ENCODE measurements around the gene NR2E3. TPM values are rescaled to one million over a fixed set of nuclear protein-coding genes. Genes with fewer than 3 reads are reported as not detected.

The NR2E3 gene
- total RNA-seq, 1 donor from 2014 or later: not detected

- Histone ChIP-seq H3F3A (ENCODE audit: low read depth) (no peaks in the 10 kb centered on the region), H2AFZ (replicated peaks) (no peak overlapping the region), H3K36me3 (no peaks in the 10 kb centered on the region), H3K27ac (no peak overlapping the region), H3K79me2 (ENCODE audit: low read depth) (no peaks in the 10 kb centered on the region), H3K9me3 (ENCODE audit: low read depth) (no peaks in the 10 kb centered on the region), H3K9ac (no peak overlapping the region), H4K20me1 (ENCODE audit: low read depth) (no peaks in the 10 kb centered on the region), H3K4me1 (peaks cover 4% of the 10 kb centered on the region), H3K4me2 (no peak overlapping the region), H3K4me3 (no peak overlapping the region), H3K27me3 (no peaks in the 10 kb centered on the region)
- TF ChIP-seq EZH2 (IDR thresholded peaks at IDR 0.05) (no peak), EZH2phosphoT487 (IDR thresholded peaks at IDR 0.05) (no peak), CTCF (IDR thresholded peaks at IDR 0.05) (no peak)
- Mint-ChIP-seq H3K9me3 (no peaks in the 10 kb centered on the region), H3K4me1 (peaks cover 3% of the 10 kb centered on the region), H3K27ac (no peak overlapping the region), H3K4me3 (no peak overlapping the region), H3K27me3 (ENCODE audit: insufficient read depth, low read depth) (peaks cover 4% of the 10 kb centered on the region), H3K36me3 (no peaks in the 10 kb centered on the region)
- DNase-seq (ENCODE audit: low spot score): no peak
Measured at GRCh38 chr15:71798641-71799040, 11.7 kb upstream of the NR2E3 start.

GRCh38 chr15:71800190-71800589 lies 10.2 kb upstream of the NR2E3 start:
- H3K4me1 Mint-ChIP-seq: peaks cover 9% of the 10 kb centered on the region
- Histone ChIP-seq H3K4me1 (peaks cover 7% of the 10 kb centered on the region), H3K36me3 (no peaks in the 10 kb centered on the region), H3K9ac (no peak overlapping the region), H2AFZ (replicated peaks) (no peak overlapping the region), H3K27ac (no peak overlapping the region), H3F3A (ENCODE audit: low read depth) (no peaks in the 10 kb centered on the region), H3K27me3 (no peaks in the 10 kb centered on the region), H3K79me2 (ENCODE audit: low read depth) (no peaks in the 10 kb centered on the region), H3K9me3 (ENCODE audit: low read depth) (no peaks in the 10 kb centered on the region), H3K4me3 (no peak overlapping the region), H3K4me2 (no peak overlapping the region), H4K20me1 (ENCODE audit: low read depth) (no peaks in the 10 kb centered on the region)
- TF ChIP-seq EZH2phosphoT487 (IDR thresholded peaks at IDR 0.05) (no peak), EZH2 (IDR thresholded peaks at IDR 0.05) (no peak), CTCF (IDR thresholded peaks at IDR 0.05) (no peak)
- no peaks in the 10 kb centered on the region for H3K36me3 Mint-ChIP-seq
- DNase-seq (ENCODE audit: low spot score): no peak
- peaks cover 4% of the 10 kb centered on the region for H3K27me3 Mint-ChIP-seq (ENCODE audit: insufficient read depth, low read depth)
- no peaks in the 10 kb centered on the region for H3K9me3 Mint-ChIP-seq
- H3K4me3 Mint-ChIP-seq: no peak overlapping the region
- H3K27ac Mint-ChIP-seq: peak overlapping the region; percentile 67

GRCh38 chr15:71800835-71801745 lies 9.3 kb upstream of the NR2E3 start:
- peak; percentile 75 for DNase-seq (ENCODE audit: low spot score)
- H3K27ac Mint-ChIP-seq: no peak overlapping the region

More at GRCh38 chr15:71800835-71801745, 9.3 kb upstream of the NR2E3 start:
- Histone ChIP-seq H3K27me3 (no peaks in the 10 kb centered on the region), H3K4me3 (no peak overlapping the region), H3K4me1 (peaks cover 8% of the 10 kb centered on the region), H3F3A (ENCODE audit: low read depth) (peaks cover 3% of the 10 kb centered on the region), H3K9ac (no peak overlapping the region), H2AFZ (replicated peaks) (peak overlapping the region; percentile 89), H3K36me3 (no peaks in the 10 kb centered on the region), H3K9me3 (ENCODE audit: low read depth) (no peaks in the 10 kb centered on the region), H3K4me2 (no peak overlapping the region), H4K20me1 (ENCODE audit: low read depth) (no peaks in the 10 kb centered on the region), H3K79me2 (ENCODE audit: low read depth) (no peaks in the 10 kb centered on the region), H3K27ac (no peak overlapping the region)
- Mint-ChIP-seq H3K4me3 (no peak overlapping the region), H3K9me3 (no peaks in the 10 kb centered on the region), H3K36me3 (no peaks in the 10 kb centered on the region), H3K27me3 (ENCODE audit: insufficient read depth, low read depth) (peaks cover 6% of the 10 kb centered on the region), H3K4me1 (peaks cover 18% of the 10 kb centered on the region)
- TF ChIP-seq EZH2phosphoT487 (IDR thresholded peaks at IDR 0.05) (no peak), CTCF (IDR thresholded peaks at IDR 0.05) (peak; percentile 93)

All from neural progenitor cell (in vitro differentiated cells).